ENCODE results near the gene SEC31B. TPM values are rescaled to one million over a fixed set of nuclear protein-coding genes. Genes with fewer than 3 reads are reported as not detected.

The SEC31B gene
- total RNA-seq, 1 donor from 2014 or later = 13.2 TPM

- H3K4me3 Mint-ChIP-seq (ENCODE audit: unreplicated experiment) = no peak overlapping the region
- no peaks in the 10 kb centered on the region for H3K9me3 Mint-ChIP-seq (ENCODE audit: unreplicated experiment)
- TF ChIP-seq CTCF (IDR thresholded peaks at IDR 0.05; ENCODE audit: unreplicated experiment) = no peak
- H3K27me3 Mint-ChIP-seq (ENCODE audit: unreplicated experiment) = no peaks in the 10 kb centered on the region
- H3K4me1 Mint-ChIP-seq (ENCODE audit: unreplicated experiment) = peaks cover 13% of the 10 kb centered on the region
- H3K36me3 Mint-ChIP-seq (ENCODE audit: low read depth, unreplicated experiment) = peaks cover 23% of the 10 kb centered on the region
- no peak overlapping the region for H3K27ac Mint-ChIP-seq (ENCODE audit: unreplicated experiment)
- DNase-seq (ENCODE audit: low spot score) = no peak
Measured at GRCh38 chr10:100502926-100503494, 16.7 kb downstream of the SEC31B start.

GRCh38 chr10:100501423-100501822, 18.2 kb downstream of the SEC31B start:
- no peak overlapping the region for H3K27ac Mint-ChIP-seq (ENCODE audit: unreplicated experiment)
- DNase-seq (ENCODE audit: low spot score) = no peak
- H3K4me3 Mint-ChIP-seq (ENCODE audit: unreplicated experiment) = no peak overlapping the region
- peaks cover 29% of the 10 kb centered on the region for H3K36me3 Mint-ChIP-seq (ENCODE audit: low read depth, unreplicated experiment)
- no peaks in the 10 kb centered on the region for H3K9me3 Mint-ChIP-seq (ENCODE audit: unreplicated experiment)
- peaks cover 13% of the 10 kb centered on the region for H3K4me1 Mint-ChIP-seq (ENCODE audit: unreplicated experiment)
- H3K27me3 Mint-ChIP-seq (ENCODE audit: unreplicated experiment) = peaks cover 2% of the 10 kb centered on the region
- no peak for TF ChIP-seq CTCF (IDR thresholded peaks at IDR 0.05; ENCODE audit: unreplicated experiment)

GRCh38 chr10:100498059-100498458, 21.6 kb downstream of the SEC31B start:
- DNase-seq (ENCODE audit: low spot score) = no peak
- Mint-ChIP-seq H3K9me3 (ENCODE audit: unreplicated experiment) (no peaks in the 10 kb centered on the region), H3K4me3 (ENCODE audit: unreplicated experiment) (no peak overlapping the region), H3K27ac (ENCODE audit: unreplicated experiment) (no peak overlapping the region), H3K36me3 (ENCODE audit: low read depth, unreplicated experiment) (peaks cover 20% of the 10 kb centered on the region), H3K4me1 (ENCODE audit: unreplicated experiment) (peaks cover 13% of the 10 kb centered on the region), H3K27me3 (ENCODE audit: unreplicated experiment) (peaks cover 2% of the 10 kb centered on the region)
- TF ChIP-seq CTCF (IDR thresholded peaks at IDR 0.05; ENCODE audit: unreplicated experiment) = no peak

GRCh38 chr10:100496567-100496966, 23.1 kb downstream of the SEC31B start:
- Mint-ChIP-seq H3K27me3 (ENCODE audit: unreplicated experiment) (peaks cover 2% of the 10 kb centered on the region), H3K4me3 (ENCODE audit: unreplicated experiment) (no peak overlapping the region), H3K9me3 (ENCODE audit: unreplicated experiment) (no peaks in the 10 kb centered on the region), H3K4me1 (ENCODE audit: unreplicated experiment) (peaks cover 3% of the 10 kb centered on the region), H3K27ac (ENCODE audit: unreplicated experiment) (no peak overlapping the region), H3K36me3 (ENCODE audit: low read depth, unreplicated experiment) (peaks cover 17% of the 10 kb centered on the region)
- no peak for DNase-seq (ENCODE audit: low spot score)
- TF ChIP-seq CTCF (IDR thresholded peaks at IDR 0.05; ENCODE audit: unreplicated experiment) = no peak

- no peak for DNase-seq (ENCODE audit: low spot score)
- TF ChIP-seq CTCF (IDR thresholded peaks at IDR 0.05; ENCODE audit: unreplicated experiment) = no peak
- Mint-ChIP-seq H3K9me3 (ENCODE audit: unreplicated experiment) (no peaks in the 10 kb centered on the region), H3K27ac (ENCODE audit: unreplicated experiment) (no peak overlapping the region), H3K36me3 (ENCODE audit: low read depth, unreplicated experiment) (peaks cover 27% of the 10 kb centered on the region), H3K4me1 (ENCODE audit: unreplicated experiment) (peaks cover 5% of the 10 kb centered on the region), H3K27me3 (ENCODE audit: unreplicated experiment) (peaks cover 10% of the 10 kb centered on the region), H3K4me3 (ENCODE audit: unreplicated experiment) (no peak overlapping the region)
Measured at GRCh38 chr10:100490531-100490930, 29.1 kb downstream of the SEC31B start.
